Gastrocnemius medialis (tissue), 4 donors: ENCODE data around the gene GALNT14.

Experiments used
- CTCF ChIP-seq, 5 experiments: fragments of 450-650 bp in 3 of 5; fragments of 200-600 bp in 2 of 5; sonication (generic) in 2 of 5; IDR thresholded peaks in 4 of 5; conservative IDR thresholded peaks in 1 of 5; 1 replicate in 4 of 5; 2 replicates in 1 of 5; pipeline ENCODE4 v1.5.1; 2016 to 2019; ENCODE audit warnings: antibody characterized with exemption in 5 of 5, mild to moderate bottlenecking in 3 of 5, moderate library complexity in 3 of 5
- POLR2A ChIP-seq, 2 donors: fragments of 450-650 bp; IDR thresholded peaks; one replicate each; pipeline ENCODE4 v1.6.1; 2017; ENCODE audit warnings: antibody characterized with exemption in 2 of 2, mild to moderate bottlenecking in 2 of 2, moderate library complexity in 2 of 2

GRCh38 chr2:31087491-31087890 is 50.7 kb downstream of the GALNT14 start:
- TF ChIP-seq CTCF (IDR thresholded peaks at IDR 0.05 in 4 of 5, conservative IDR thresholded peaks at IDR 0.05 in 1 of 5) (no peak), POLR2A (IDR thresholded peaks at IDR 0.05) (no peak)
